GM19239 (cell line): ENCODE results near the gene CSHL1.

Experiments
- DNase-seq: peaks from one replicate; pipeline ENCODE4 v3.0.0; 2011; ENCODE audit warnings: low spot score; ENCODE audit not compliant: insufficient read length
- FAIRE-seq: peaks from 2 replicates; lab custom pipeline; 2011; peaks lifted over from hg19 to GRCh38; lab: Jason Lieb, UNC

Gene CSHL1

GRCh38 chr17:63911041-63911635, at the start of gene CSHL1:
Gene CSHL1, minus strand, starts transcription at chr17:63911258. Its CDS starts 62 bp downstream, at chr17:63911196.
- FAIRE-seq (no peak), DNase-seq (no peak)

DNA sequence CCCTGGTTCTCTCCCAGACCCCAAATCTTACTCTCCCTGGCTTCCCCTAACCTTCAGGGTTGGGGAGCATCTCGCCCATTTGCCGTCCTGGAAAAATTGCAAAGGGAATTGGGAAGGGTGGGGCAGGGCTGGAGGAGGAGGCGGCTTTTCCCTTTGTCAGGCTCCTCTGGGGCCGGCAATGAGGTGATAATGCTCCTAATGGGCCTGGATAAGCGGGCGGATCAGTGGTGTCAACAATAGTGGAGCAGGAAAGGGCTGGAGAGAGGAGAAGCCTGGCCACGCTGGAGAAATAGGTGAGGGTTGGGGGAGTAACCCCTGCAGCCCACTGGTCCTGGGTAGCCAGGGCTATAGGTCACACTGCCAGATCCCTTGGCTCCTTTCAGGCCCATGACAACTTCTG, 49.4 kb upstream of the CSHL1 start:
- FAIRE-seq (no peak), DNase-seq (no peak)

- DNase-seq (no peak), FAIRE-seq (no peak)
Measured at GRCh38 chr17:63960006-63960405, 48.9 kb upstream of the CSHL1 start.

DNA sequence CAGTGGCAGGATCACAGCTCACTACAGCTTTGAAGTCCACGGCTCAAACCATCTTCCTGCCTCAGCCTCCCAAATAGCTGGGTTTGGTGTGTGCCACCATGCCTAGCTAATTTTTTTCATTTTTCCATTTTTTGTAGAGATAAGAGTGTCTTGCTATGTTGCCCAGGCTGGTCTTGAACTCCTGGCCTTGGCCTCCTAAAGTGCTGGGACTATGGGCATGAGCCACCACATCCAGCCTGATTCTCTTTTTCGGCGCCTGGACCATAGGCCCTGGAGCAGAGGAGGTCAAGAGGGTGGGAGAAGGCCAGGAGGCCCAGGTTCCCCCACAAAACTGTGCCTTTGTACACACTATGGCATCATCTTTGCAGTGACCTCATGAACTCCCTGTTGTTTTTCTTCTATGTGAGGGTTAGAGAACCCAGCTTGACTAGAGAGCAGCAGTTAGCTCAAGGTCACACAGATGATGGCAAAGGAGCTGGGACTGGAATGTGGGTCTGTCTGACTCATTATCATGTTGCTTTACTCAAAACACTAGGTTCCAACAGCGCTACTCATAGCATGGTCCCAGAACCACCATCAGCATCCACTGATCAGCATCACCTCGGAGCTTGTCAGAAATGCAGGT, 45.4 kb upstream of the CSHL1 start:
- FAIRE-seq = no peak
- DNase-seq = no peak

GRCh38 chr17:63955791-63956190, 44.7 kb upstream of the CSHL1 start:
- FAIRE-seq (no peak), DNase-seq (no peak)

DNA sequence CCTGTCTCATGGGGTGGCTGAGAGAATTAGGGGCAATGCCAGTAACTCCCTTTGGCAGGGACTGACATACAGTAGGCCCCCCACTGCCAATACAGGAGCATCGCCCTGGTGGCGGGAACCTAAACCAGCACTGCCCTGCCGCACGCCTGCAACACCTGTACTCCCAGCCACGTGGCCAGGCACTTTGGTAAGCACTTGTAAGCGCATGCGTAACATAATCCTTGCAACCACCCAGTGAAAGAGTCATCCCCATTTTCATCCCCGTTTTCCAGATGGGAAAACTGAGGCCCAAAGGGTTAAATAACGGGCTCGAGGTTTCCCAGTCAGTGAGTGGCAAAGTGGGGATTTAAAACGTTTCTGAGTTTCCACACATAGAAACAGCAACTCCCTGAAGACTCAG, 44.2 kb upstream of the CSHL1 start:
- no peak for FAIRE-seq
- DNase-seq = no peak

DNA sequence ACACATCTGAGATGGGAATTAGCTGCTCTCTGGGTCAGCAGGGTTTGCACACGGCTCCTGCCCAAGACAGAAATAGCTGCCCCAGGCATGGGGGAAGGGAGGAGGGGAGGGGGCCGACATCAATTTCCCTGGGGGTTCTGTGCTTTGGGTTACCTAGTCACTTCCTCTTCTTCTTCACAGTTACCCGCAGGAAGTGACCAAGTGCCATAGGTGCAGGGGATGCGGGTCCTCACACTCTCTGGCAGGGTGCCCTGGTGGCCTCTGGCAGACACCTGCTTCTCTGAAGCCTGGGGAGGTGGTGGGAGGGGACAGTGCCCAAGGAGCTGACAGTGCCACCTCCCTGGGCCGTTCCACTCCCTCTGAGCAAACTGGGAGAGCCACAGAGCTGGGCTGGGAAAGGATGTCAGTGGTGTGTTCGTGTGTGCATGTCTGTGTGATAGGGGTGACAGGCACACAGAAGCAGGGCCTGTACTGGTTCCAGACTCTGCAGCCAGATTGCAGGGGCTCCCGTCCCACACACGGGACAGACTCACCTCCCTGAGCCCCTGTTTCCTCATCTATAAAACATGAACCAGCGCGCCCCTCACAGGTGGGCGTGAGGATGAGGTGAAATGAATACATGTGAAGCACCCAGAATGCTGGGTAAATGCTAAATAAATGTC, 43.5 kb upstream of the CSHL1 start:
- DNase-seq (peak; percentile 60), FAIRE-seq (peak; percentile 58)

DNA sequence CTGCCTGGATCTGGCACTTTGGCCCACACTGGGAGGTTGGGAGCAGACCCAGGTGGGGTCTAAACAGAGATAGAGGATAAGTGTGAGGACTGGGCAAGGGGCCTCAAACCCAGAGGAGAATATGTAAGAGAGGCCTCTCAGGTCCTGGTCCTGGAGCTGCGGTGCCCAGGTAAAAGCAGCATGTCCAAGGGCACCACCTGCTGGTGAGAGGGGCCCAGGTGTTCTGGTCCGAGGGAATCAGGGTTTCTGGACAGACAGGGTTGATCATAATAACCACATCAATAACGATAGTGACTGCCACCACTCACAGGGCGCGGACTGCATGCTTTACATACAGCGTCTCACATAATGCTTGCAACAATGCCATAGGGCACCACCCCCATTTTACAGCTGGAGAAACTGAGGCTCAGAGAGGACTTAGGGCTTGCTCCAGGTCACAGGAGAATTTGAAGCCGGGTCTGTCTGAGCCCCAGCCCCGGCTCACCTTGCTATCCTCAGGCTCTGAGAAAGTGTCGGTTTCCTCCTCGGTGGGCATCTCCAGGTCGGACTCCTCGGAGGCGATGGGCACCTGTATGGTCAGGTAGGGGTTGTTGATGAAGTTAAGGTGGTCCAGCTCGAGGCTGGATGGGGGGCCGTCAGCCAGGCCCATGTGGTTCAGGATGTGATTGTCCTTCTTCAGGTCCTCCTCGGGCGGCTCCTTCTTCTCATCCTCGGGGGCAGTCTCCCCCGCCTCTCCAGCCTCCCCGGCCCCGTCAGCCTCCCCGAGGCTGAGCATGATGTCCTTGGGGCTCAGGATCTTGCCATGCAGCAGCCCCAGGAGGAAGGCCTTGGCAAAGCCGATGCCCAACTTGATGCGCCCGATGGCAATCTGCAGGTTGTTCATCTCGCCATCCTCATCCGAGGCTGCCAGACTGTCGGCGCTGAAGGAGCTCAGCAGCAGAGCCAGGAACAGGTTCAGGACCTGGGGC, 40.2 kb upstream of the CSHL1 start:
- peak; percentile 40 for DNase-seq
- FAIRE-seq = no peak

- no peak for DNase-seq
- FAIRE-seq = no peak
Measured at GRCh38 chr17:63949576-63950250, 38.7 kb upstream of the CSHL1 start.

DNA sequence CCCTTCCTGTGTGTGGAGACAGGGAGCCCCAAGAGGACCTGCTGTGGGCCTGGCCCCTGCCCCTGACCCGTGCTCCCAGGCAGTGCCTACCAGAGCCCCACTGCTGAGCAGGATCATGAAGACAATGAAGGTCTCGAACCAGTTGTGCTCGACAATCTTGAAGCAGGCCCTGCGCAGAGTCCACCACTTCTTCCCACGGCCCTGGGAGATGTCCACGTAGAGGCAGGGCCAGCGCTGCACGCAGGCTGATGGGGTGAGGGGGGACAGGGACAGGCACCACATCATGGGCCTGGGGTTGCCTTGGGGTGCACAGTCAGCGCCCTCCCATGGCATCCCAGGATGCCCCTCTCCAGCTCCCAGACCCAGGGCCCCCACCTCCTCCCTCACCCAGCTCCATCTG, 37.5 kb upstream of the CSHL1 start:
- DNase-seq = no peak
- FAIRE-seq = no peak

DNA sequence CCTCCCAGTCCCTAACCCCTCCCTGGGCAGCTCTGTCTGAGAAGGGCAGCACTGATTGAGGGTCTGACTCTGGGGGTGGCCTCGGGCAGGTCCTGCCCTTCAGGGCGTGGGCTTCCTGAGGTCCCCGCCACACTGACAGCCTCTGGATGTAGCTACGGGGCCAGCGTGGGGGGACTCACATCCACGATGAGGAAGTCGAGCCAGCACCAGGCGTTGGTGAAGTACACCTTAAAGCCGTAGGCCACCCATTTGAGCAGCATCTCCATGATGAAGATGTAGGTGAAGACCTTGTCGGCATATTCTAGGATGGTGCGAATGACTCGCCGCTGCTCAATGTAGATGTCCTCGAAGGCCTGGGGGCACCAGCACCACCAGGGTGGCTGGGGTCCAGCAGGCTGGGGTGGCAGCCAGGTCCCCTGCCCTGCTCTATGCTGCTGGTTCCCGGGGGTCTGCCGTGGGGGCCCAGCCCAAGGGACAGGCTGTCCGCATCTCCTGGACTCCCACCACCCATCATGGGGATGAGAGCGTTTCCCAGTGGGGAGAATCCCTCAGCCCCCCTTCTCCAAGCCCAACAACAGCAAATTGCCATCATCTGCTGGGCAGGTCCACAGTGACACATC, 36.8 kb upstream of the CSHL1 start:
- DNase-seq (no peak), FAIRE-seq (no peak)

DNA sequence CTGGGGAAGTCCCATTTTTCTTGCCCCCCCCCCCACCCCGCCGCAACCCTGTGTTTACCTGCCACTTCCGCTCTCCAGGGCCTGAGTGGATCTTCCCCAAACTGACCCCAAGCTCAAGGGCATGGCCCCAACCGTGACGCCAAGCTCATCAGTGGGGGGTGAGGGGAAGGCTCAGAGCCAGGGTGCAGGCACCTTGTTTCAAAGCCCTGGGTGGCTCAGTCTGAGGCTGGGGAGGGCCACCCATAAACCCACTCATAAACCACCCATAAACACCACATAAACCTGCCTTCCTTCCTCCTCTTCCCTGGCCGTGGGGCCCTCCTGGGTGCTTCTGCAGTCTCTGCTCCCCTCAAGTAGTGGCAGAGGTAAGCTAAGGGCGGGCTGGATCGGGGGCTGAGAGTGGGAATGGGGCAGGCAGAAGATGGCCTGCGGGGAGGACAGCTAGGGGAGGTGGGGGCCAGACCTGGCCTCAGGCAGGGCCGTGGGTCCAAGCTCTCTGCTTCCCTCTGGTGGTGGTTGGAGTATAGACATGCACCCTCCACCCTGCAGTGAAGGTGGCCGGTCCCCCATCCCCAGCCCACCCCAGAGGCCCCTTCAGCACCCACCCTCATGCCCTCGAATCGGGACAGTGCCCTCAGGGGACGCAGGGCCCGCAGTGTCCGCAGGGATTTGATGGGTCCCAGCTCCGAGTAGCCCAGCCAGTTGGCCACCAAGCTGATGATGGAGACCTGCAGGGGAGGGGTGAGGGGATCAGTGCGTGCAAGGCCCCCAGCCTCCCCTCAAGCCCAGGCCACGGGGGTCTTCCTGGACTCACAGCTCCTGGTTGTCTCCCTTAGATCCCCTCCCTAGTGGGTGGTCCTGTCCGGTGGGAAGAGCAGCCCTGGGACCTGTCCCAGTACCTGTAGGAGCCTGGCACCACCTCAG, 35.6 kb upstream of the CSHL1 start:
- FAIRE-seq (peak; percentile 93), DNase-seq (peak; percentile 92)

GRCh38 chr17:63945784-63946439, 34.9 kb upstream of the CSHL1 start:
- peak; percentile 72 for DNase-seq
- FAIRE-seq = peak; percentile 85

DNA sequence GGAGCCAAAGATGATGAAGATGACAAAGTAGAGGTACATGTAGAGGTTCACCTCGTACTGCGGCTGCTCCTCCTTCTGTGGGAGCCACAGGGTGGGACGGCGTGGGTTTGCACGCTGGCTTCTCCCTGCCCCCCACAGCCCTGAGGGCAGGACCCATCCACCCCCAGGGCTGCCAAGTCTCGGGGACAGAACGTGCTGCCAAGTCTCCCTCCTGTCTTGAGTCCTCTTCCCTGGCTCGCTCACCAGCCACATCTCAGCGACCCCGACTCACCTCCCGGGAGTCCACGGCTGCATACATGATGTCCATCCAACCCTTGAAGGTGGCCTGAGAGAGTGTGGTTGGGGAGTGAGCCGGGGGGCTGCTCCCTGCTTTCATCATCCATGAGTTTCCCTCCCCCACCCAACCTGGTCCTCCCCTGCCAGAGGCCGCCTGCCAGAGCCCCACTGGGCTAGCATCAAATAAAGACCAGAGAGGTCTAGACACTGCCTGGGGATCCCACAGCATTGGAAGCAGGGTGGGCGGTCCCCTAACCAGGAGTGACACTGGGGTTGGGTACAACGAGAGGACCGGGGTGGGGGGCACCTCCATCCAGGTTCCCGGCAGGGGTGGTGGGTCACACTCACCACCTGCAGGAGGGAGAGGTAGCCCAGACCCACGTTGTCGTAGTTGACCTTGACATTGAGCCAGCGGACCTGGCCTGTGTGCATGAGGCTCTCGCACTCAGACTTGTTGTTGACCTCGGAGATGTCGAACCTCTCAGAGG, 33.9 kb upstream of the CSHL1 start:
- FAIRE-seq (no peak), DNase-seq (no peak)

DNA sequence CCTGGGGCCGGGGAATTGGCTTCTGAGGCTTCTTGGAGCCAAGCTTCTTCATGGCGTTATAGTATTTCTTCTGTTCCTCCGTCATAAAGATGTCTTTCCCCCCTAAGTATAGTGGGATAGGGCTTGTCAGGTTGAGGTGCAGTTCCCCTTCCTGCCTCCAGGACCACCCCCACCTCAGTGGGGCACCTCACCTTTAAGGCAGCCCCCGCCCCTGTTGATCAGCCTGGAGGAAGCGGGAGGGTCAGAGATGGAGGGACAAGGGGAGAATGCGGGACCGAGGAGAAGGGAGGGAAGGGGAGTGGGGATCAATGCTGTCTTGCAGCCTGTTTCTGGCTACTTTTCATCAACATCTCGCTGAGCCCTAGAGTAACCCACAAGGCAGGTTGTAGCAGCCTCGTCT, 32.7 kb upstream of the CSHL1 start:
- no peak for FAIRE-seq
- DNase-seq = no peak

DNA sequence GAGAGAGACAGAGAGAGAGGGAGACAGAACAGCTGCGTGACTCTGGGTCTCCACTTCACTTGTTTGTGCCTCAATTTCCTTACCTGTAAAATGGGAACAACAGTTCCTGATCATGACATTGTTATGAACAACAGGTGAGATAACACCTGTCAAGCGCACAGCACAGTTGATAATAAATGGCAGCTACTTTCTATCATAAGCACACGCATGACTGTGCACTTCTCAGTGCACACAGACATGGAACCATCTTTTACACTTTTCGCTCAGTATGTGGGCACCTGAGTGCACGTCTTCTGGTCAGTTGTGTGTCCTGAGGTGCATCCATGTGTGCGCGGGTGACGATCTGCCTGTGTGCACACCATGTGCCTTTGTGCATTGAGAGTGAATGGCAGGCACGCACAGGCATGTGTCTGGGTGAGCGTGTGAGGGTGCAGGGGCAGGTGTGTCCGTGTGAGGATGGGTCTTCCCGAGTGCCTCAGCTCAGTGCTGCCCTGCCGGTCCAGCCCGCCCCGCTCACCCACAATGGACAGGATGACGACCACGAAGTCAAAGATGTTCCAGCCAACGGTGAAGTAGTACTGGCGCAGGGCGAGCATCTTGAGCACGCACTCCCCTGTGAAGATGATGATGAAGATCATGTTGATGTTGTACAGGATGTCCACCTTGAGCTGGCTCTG, 31.4 kb upstream of the CSHL1 start:
- FAIRE-seq (no peak), DNase-seq (no peak)

DNA sequence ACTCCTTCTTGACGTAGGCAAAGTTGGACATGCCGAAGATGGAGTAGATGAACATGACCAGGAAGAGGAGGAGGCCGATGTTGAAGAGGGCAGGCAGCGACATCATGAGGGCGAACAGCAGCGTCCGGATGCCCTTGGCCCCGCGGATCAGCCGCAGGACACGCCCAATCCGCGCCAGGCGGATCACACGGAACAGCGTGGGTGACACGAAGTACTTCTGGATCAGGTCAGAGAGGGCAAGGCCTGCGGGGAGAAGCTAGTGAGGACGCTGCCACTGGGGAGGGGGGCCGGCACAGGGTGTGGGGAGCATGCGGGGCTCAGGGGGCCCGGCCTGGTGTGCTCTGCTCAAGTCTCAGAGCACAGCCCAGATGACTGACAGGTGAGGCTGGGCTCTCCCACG, 30.7 kb upstream of the CSHL1 start:
- DNase-seq (no peak), FAIRE-seq (no peak)
